ENCODE measurements around the gene ZNF552.

- no peak for TF ChIP-seq CTCF (IDR thresholded peaks at IDR 0.05)
- no peak for TF ChIP-seq POLR2A (IDR thresholded peaks at IDR 0.05)
Measured at GRCh38 chr19:57820599-57820998, 5.9 kb upstream of the ZNF552 start.

Measured in body of pancreas (tissue), 4 donors.